ENCODE data around the gene SCN4B.

Gene SCN4B

GRCh38 chr11:118144301-118145268 is 8.0 kb downstream of the SCN4B start:
- TF ChIP-seq CTCF (IDR thresholded peaks at IDR 0.05; ENCODE audit: insufficient read depth, low read length) (no peak), POLR2AphosphoS5 (IDR thresholded peaks at IDR 0.05; ENCODE audit: low read depth) (no peak), REST (IDR thresholded peaks at IDR 0.05; ENCODE audit: insufficient replicate concordance, low read depth) (no peak), SPI1 (IDR thresholded peaks at IDR 0.05; ENCODE audit: borderline replicate concordance, low read depth) (no peak), GABPA (IDR thresholded peaks at IDR 0.05; ENCODE audit: low read depth) (no peak)
- H3K4me3 ChIP-seq (replicated peaks; ENCODE audit: insufficient read depth, low read length), result no peak overlapping the region
- no peak for DNase-seq (ENCODE audit: low read depth in 1 of 2, low spot score in 1 of 2)
- no peak overlapping the region for H3K27ac ChIP-seq (replicated peaks)
- no peaks in the 10 kb centered on the region for H3K27me3 ChIP-seq (ENCODE audit: insufficient read depth, poor library complexity, severe bottlenecking)

- DNase-seq (ENCODE audit: low read depth in 1 of 2, low spot score in 1 of 2), result no peak
- Histone ChIP-seq H3K4me3 (replicated peaks; ENCODE audit: insufficient read depth, low read length) (no peak overlapping the region), H3K27ac (replicated peaks) (no peak overlapping the region), H3K27me3 (ENCODE audit: insufficient read depth, poor library complexity, severe bottlenecking) (no peaks in the 10 kb centered on the region)
- TF ChIP-seq SPI1 (IDR thresholded peaks at IDR 0.05; ENCODE audit: borderline replicate concordance, low read depth) (no peak), CTCF (IDR thresholded peaks at IDR 0.05; ENCODE audit: insufficient read depth, low read length) (no peak), GABPA (IDR thresholded peaks at IDR 0.05; ENCODE audit: low read depth) (no peak), REST (IDR thresholded peaks at IDR 0.05; ENCODE audit: insufficient replicate concordance, low read depth) (no peak), POLR2AphosphoS5 (IDR thresholded peaks at IDR 0.05; ENCODE audit: low read depth) (no peak)
These were observed 8.9 kb downstream of the SCN4B start for GRCh38 chr11:118143661-118144185.

- no peaks in the 10 kb centered on the region for H3K27me3 ChIP-seq (ENCODE audit: insufficient read depth, poor library complexity, severe bottlenecking)
- peak; percentile 87 to 92 for DNase-seq (ENCODE audit: low read depth in 1 of 2, low spot score in 1 of 2)
- H3K4me3 ChIP-seq (replicated peaks; ENCODE audit: insufficient read depth, low read length), result no peak overlapping the region
- TF ChIP-seq REST (IDR thresholded peaks at IDR 0.05; ENCODE audit: insufficient replicate concordance, low read depth) (no peak), SPI1 (IDR thresholded peaks at IDR 0.05; ENCODE audit: borderline replicate concordance, low read depth) (peak; percentile 98)
- H3K27ac ChIP-seq (replicated peaks), result no peak overlapping the region
These were observed 9.8 kb downstream of the SCN4B start for GRCh38 chr11:118142809-118143208.
